ENCODE results near the gene MARCHF3.

GRCh38 chr5:127026166-127026565 lies 4.2 kb downstream of the MARCHF3 start:
- no peak for TF ChIP-seq CTCF (IDR thresholded peaks at IDR 0.05; ENCODE audit: insufficient read depth, low read depth, low read length)
- TF ChIP-seq EZH2 (IDR thresholded peaks at IDR 0.05; ENCODE audit: insufficient read depth, low read length), result no peak
